Gastrocnemius medialis (tissue), 4 donors: Measurements from ENCODE around the gene BCDIN3D.

Experiments used
- CTCF ChIP-seq, 5 experiments: fragments of 450-650 bp in 3 of 5; fragments of 200-600 bp in 2 of 5; sonication (generic) in 2 of 5; IDR thresholded peaks in 4 of 5; conservative IDR thresholded peaks in 1 of 5; 1 replicate in 4 of 5; 2 replicates in 1 of 5; pipeline ENCODE4 v1.5.1; 2016 to 2019; ENCODE audit warnings: antibody characterized with exemption in 5 of 5, mild to moderate bottlenecking in 3 of 5, moderate library complexity in 3 of 5
- POLR2A ChIP-seq, 2 donors: fragments of 450-650 bp; IDR thresholded peaks; one replicate each; pipeline ENCODE4 v1.6.1; 2017; ENCODE audit warnings: antibody characterized with exemption in 2 of 2, mild to moderate bottlenecking in 2 of 2, moderate library complexity in 2 of 2

GRCh38 chr12:49847161-49847560 lies 4.3 kb upstream of the BCDIN3D start:
- TF ChIP-seq CTCF (IDR thresholded peaks at IDR 0.05 in 4 of 5, conservative IDR thresholded peaks at IDR 0.05 in 1 of 5) (no peak), POLR2A (IDR thresholded peaks at IDR 0.05) (no peak)
